Mesendoderm (in vitro differentiated cells): ENCODE measurements around the gene AURKA.

ENCODE experiments used
- DNase-seq: peaks from one replicate; pipeline ENCODE4 v3.0.0; 2013
- H2AK5ac ChIP-seq: 2 replicates; pipeline ENCODE4 v1.6.1; 2013; ENCODE audit warnings: low read length, inconsistent platforms
- H2BK120ac ChIP-seq: 2 replicates; pipeline ENCODE4 v1.6.1; 2013; ENCODE audit warnings: low read depth, mild to moderate bottlenecking, low read length, moderate library complexity, mixed read lengths
- H2BK15ac ChIP-seq: replicated peaks from 2 replicates; pipeline ENCODE4 v1.6.1; 2013; ENCODE audit warnings: low read depth, mild to moderate bottlenecking, moderate library complexity
- H2BK5ac ChIP-seq: 2 replicates; pipeline ENCODE4 v1.6.1; 2013; ENCODE audit warnings: low read length, inconsistent platforms
- H3K18ac ChIP-seq: 2 replicates; pipeline ENCODE4 v1.6.1; 2013; ENCODE audit warnings: mild to moderate bottlenecking, low read length, mixed read lengths
- H3K23ac ChIP-seq: one replicate; pipeline ENCODE4 v1.6.1; 2013; ENCODE audit warnings: low read length
- H3K27ac ChIP-seq: 2 replicates; pipeline ENCODE4 v1.5.1; 2013; ENCODE audit warnings: low read depth, mild to moderate bottlenecking, inconsistent platforms, low read length, moderate library complexity
- H3K27me3 ChIP-seq: 2 replicates; pipeline ENCODE4 v1.6.1; 2013; ENCODE audit warnings: low read length, control low read depth, mild to moderate bottlenecking, inconsistent platforms; ENCODE audit not compliant: insufficient read depth, poor library complexity
- H3K36me3 ChIP-seq: 2 replicates; pipeline ENCODE4 v1.6.1; 2013; ENCODE audit warnings: low read length, inconsistent platforms; ENCODE audit not compliant: control insufficient read depth, insufficient read depth
- H3K4ac ChIP-seq: one replicate; pipeline ENCODE4 v1.6.1; 2013; ENCODE audit warnings: low read depth, mild to moderate bottlenecking, low read length, moderate library complexity
- H3K4me1 ChIP-seq: 2 replicates; pipeline ENCODE4 v1.6.1; 2013; ENCODE audit warnings: low read depth, low read length, inconsistent platforms; ENCODE audit not compliant: control insufficient read depth
- H3K4me2 ChIP-seq: 2 replicates; pipeline ENCODE4 v1.6.1; 2013; ENCODE audit warnings: low read length
- H3K4me3 ChIP-seq: 2 replicates; pipeline ENCODE4 v1.5.1; 2013; ENCODE audit warnings: mild to moderate bottlenecking, low read length
- H3K56ac ChIP-seq: one replicate; pipeline ENCODE4 v1.6.1; 2013; ENCODE audit warnings: low read length
- H3K79me1 ChIP-seq: 2 replicates; pipeline ENCODE4 v1.6.1; 2013; ENCODE audit warnings: low read length, inconsistent platforms
- H3K79me2 ChIP-seq: 2 replicates; pipeline ENCODE4 v1.6.1; 2013; ENCODE audit warnings: mild to moderate bottlenecking, low read length; ENCODE audit not compliant: control insufficient read depth, insufficient read depth
- H3K9ac ChIP-seq: 2 replicates; pipeline ENCODE4 v1.6.1; 2013; ENCODE audit warnings: low read length, inconsistent platforms
- H4K5ac ChIP-seq: one replicate; pipeline ENCODE4 v1.6.1; 2013; ENCODE audit warnings: low read length
- H4K8ac ChIP-seq: one replicate; pipeline ENCODE4 v1.6.1; 2013; ENCODE audit warnings: low read depth, mild to moderate bottlenecking, control low read depth, low read length, moderate library complexity
- WGBS: extraction: QIAGEN DNeasy Blood & Tissue Kit; methylation state at CpG from one replicate; pipeline ENCODE4 v1.1.7; 2013; ENCODE audit warnings: low lambda C conversion rate, missing lambda C conversion rate; ENCODE audit not compliant: insufficient coverage; ENCODE audit errors: extremely low coverage; 5-methylcytosine and 5-hydroxymethylcytosine counted together

AURKA gene

GRCh38 chr20:56429502-56429901 is 37.5 kb upstream of the AURKA start:
- H2BK15ac ChIP-seq = no peak overlapping the region
- H3K27me3 ChIP-seq = no peaks in the 10 kb centered on the region
- H2BK120ac ChIP-seq = no peak overlapping the region
- no peaks in the 10 kb centered on the region for H3K36me3 ChIP-seq
- no peak overlapping the region for H4K5ac ChIP-seq
- H4K8ac ChIP-seq = no peak overlapping the region
- H3K23ac ChIP-seq = no peak overlapping the region
- no peaks in the 10 kb centered on the region for H3K4me1 ChIP-seq
- no peak overlapping the region for H2AK5ac ChIP-seq
- H3K4me2 ChIP-seq = no peak overlapping the region
- H2BK5ac ChIP-seq = no peak overlapping the region
- H3K79me1 ChIP-seq = no peaks in the 10 kb centered on the region
- H3K79me2 ChIP-seq = no peaks in the 10 kb centered on the region
- H3K4me3 ChIP-seq = no peak overlapping the region
- H3K56ac ChIP-seq = no peak overlapping the region
- no peak overlapping the region for H3K4ac ChIP-seq
- H3K18ac ChIP-seq = no peak overlapping the region
- no peak overlapping the region for H3K27ac ChIP-seq
- WGBS = 100% methylated on average over 3 of the region's 6 CpGs
- no peak for DNase-seq
- H3K9ac ChIP-seq = no peak overlapping the region

- no peak overlapping the region for H2BK5ac ChIP-seq
- H3K27ac ChIP-seq = no peak overlapping the region
- no peaks in the 10 kb centered on the region for H3K4me1 ChIP-seq
- WGBS = no CpG with 5 or more reads among the region's 8 CpGs
- no peak overlapping the region for H2BK120ac ChIP-seq
- no peak overlapping the region for H4K5ac ChIP-seq
- no peaks in the 10 kb centered on the region for H3K79me1 ChIP-seq
- H3K4me3 ChIP-seq = no peak overlapping the region
- no peak overlapping the region for H3K9ac ChIP-seq
- no peak overlapping the region for H3K4me2 ChIP-seq
- no peak overlapping the region for H2BK15ac ChIP-seq
- no peak overlapping the region for H3K56ac ChIP-seq
- H3K36me3 ChIP-seq = no peaks in the 10 kb centered on the region
- no peak for DNase-seq
- no peak overlapping the region for H3K23ac ChIP-seq
- H3K79me2 ChIP-seq = no peaks in the 10 kb centered on the region
- no peak overlapping the region for H2AK5ac ChIP-seq
- H3K18ac ChIP-seq = no peak overlapping the region
- H3K4ac ChIP-seq = no peak overlapping the region
- no peaks in the 10 kb centered on the region for H3K27me3 ChIP-seq
- no peak overlapping the region for H4K8ac ChIP-seq
Measured at GRCh38 chr20:56428881-56429280, 36.9 kb upstream of the AURKA start.

- no peaks in the 10 kb centered on the region for H3K4me1 ChIP-seq
- DNase-seq = no peak
- H3K9ac ChIP-seq = no peak overlapping the region
- H3K23ac ChIP-seq = no peak overlapping the region
- H4K5ac ChIP-seq = no peak overlapping the region
- no peak overlapping the region for H2BK120ac ChIP-seq
- H3K27ac ChIP-seq = no peak overlapping the region
- H2BK15ac ChIP-seq = no peak overlapping the region
- no peak overlapping the region for H3K18ac ChIP-seq
- no peaks in the 10 kb centered on the region for H3K27me3 ChIP-seq
- no peaks in the 10 kb centered on the region for H3K79me1 ChIP-seq
- H3K4me2 ChIP-seq = no peak overlapping the region
- no peaks in the 10 kb centered on the region for H3K36me3 ChIP-seq
- H3K56ac ChIP-seq = no peak overlapping the region
- H3K4me3 ChIP-seq = no peak overlapping the region
- H3K4ac ChIP-seq = no peak overlapping the region
- no peaks in the 10 kb centered on the region for H3K79me2 ChIP-seq
- H4K8ac ChIP-seq = no peak overlapping the region
- no peak overlapping the region for H2AK5ac ChIP-seq
- WGBS = no CpG with 5 or more reads among the region's 5 CpGs
- no peak overlapping the region for H2BK5ac ChIP-seq
Measured at GRCh38 chr20:56428410-56428809, 36.4 kb upstream of the AURKA start.

DNA sequence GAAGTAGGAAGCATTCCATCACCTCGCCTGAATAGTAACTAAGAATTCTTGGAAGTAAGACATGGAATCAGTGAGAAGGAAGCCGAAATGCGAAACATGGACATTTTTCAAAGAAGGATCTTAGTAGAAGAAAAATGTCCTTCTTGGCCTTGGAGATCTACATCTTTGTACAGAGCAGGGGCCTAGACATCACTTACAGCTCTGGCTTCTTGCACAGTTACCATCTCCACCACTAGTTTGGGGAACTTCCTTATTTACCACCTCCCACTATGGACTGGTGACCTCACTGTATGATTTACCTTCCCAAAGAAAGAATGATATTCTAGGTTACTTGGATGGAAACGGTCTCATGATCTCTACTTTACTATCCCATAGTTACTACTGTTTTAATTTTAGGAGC is 35.8 kb upstream of the AURKA start:
- no peak overlapping the region for H3K27ac ChIP-seq
- H3K9ac ChIP-seq = no peak overlapping the region
- H3K36me3 ChIP-seq = no peaks in the 10 kb centered on the region
- no peak for DNase-seq
- H3K79me2 ChIP-seq = no peaks in the 10 kb centered on the region
- H3K4ac ChIP-seq = no peak overlapping the region
- no peak overlapping the region for H2BK120ac ChIP-seq
- H2BK5ac ChIP-seq = no peak overlapping the region
- H3K79me1 ChIP-seq = no peaks in the 10 kb centered on the region
- H2AK5ac ChIP-seq = no peak overlapping the region
- no peak overlapping the region for H3K56ac ChIP-seq
- no peak overlapping the region for H2BK15ac ChIP-seq
- H3K4me3 ChIP-seq = no peak overlapping the region
- no peak overlapping the region for H4K5ac ChIP-seq
- H3K18ac ChIP-seq = no peak overlapping the region
- H3K23ac ChIP-seq = no peak overlapping the region
- no peaks in the 10 kb centered on the region for H3K4me1 ChIP-seq
- no peak overlapping the region for H3K4me2 ChIP-seq
- no peak overlapping the region for H4K8ac ChIP-seq
- WGBS = no CpG with 5 or more reads among the region's 4 CpGs
- no peaks in the 10 kb centered on the region for H3K27me3 ChIP-seq

- Histone ChIP-seq H3K4me1 (no peaks in the 10 kb centered on the region), H3K56ac (no peak overlapping the region), H3K4me3 (no peak overlapping the region), H3K18ac (no peak overlapping the region), H3K9ac (no peak overlapping the region), H2BK120ac (no peak overlapping the region), H4K5ac (no peak overlapping the region), H3K27me3 (no peaks in the 10 kb centered on the region), H2BK15ac (no peak overlapping the region), H3K23ac (no peak overlapping the region), H2BK5ac (no peak overlapping the region), H3K4ac (no peak overlapping the region), H3K36me3 (no peaks in the 10 kb centered on the region), H3K79me2 (no peaks in the 10 kb centered on the region), H3K79me1 (no peaks in the 10 kb centered on the region), H3K27ac (no peak overlapping the region), H4K8ac (no peak overlapping the region), H3K4me2 (no peak overlapping the region), H2AK5ac (no peak overlapping the region)
- no peak for DNase-seq
Measured at GRCh38 chr20:56426926-56427325, 34.9 kb upstream of the AURKA start.

- Histone ChIP-seq H3K27ac (no peak overlapping the region), H3K4ac (no peak overlapping the region), H3K18ac (no peak overlapping the region), H3K4me1 (no peaks in the 10 kb centered on the region), H3K79me2 (no peaks in the 10 kb centered on the region), H3K4me2 (no peak overlapping the region), H3K79me1 (no peaks in the 10 kb centered on the region), H3K36me3 (no peaks in the 10 kb centered on the region), H3K27me3 (no peaks in the 10 kb centered on the region), H2BK120ac (no peak overlapping the region), H3K56ac (no peak overlapping the region), H2AK5ac (no peak overlapping the region), H2BK5ac (no peak overlapping the region), H2BK15ac (no peak overlapping the region), H3K23ac (no peak overlapping the region), H4K8ac (no peak overlapping the region), H4K5ac (no peak overlapping the region), H3K4me3 (no peak overlapping the region), H3K9ac (no peak overlapping the region)
- no peak for DNase-seq
- WGBS = no CpG with 5 or more reads among the region's 9 CpGs
Measured at GRCh38 chr20:56426026-56426425, 34.0 kb upstream of the AURKA start.
